ENCODE results near the gene COPS8. TPM values are rescaled to one million over a fixed set of nuclear protein-coding genes. Genes with fewer than 3 reads are reported as not detected.
A peak's percentile ranks its signal among the peaks of the same experiment; 100 is the strongest.

COPS8 gene
- polyA plus RNA-seq, 3 donors = 20.5 to 39.2 (median 36.4) TPM

DNA sequence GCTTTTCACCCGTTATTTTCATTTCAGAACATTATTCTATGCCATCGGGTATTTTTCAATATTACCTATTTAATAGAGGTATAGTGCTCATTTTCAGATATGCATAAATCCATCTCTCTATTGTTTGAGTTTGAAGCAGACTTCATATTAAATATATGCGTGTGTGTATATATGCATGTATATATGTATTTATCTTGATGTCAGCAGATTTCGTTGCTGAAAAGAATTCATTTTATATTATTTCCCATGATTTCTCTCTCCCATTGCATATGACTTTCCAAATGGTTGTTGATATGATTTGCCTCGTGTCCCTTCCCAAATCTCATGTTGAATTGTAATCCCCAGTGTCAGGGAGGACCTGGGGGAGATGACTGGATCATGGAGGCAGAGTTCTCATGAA lies 28.6 kb upstream of the COPS8 start:
- Histone ChIP-seq H3K4me1 (ENCODE audit: control insufficient read depth in 1 of 2, insufficient read depth in 2 of 2, low read length in 2 of 2) (no peaks in the 10 kb centered on the region), H3K4me2 (replicated peaks; ENCODE audit: extremely low read depth, low read length, poor library complexity, severe bottlenecking) (no peak overlapping the region), H4K20me1 (ENCODE audit: insufficient read depth, low read length) (no peaks in the 10 kb centered on the region), H3K27ac (ENCODE audit: low read depth in 1 of 2, low read length in 2 of 2) (no peak overlapping the region), H2AFZ (ENCODE audit: insufficient read depth, low read depth, low read length, poor library complexity, severe bottlenecking) (no peak overlapping the region), H3K36me3 (replicated peaks in 1 of 2; ENCODE audit: control insufficient read depth in 1 of 2, insufficient read depth in 2 of 2, low read length in 2 of 2) (no peaks in the 10 kb centered on the region), H3K27me3 (ENCODE audit: control insufficient read depth in 2 of 2, insufficient read depth in 2 of 2, low read length in 2 of 2) (no peaks in the 10 kb centered on the region), H3K4me3 (replicated peaks in 1 of 3; ENCODE audit: low read depth in 2 of 3, low read length in 3 of 3) (no peak overlapping the region), H3K79me2 (ENCODE audit: insufficient read depth, low read length) (no peaks in the 10 kb centered on the region), H3K9ac (ENCODE audit: insufficient read depth, low read length, poor library complexity, severe bottlenecking) (no peak overlapping the region), H3K9me3 (replicated peaks in 1 of 2; ENCODE audit: control insufficient read depth in 1 of 2, insufficient read depth in 1 of 2, low read length in 2 of 2) (no peaks in the 10 kb centered on the region)
- Mint-ChIP-seq H3K4me1 (no peaks in the 10 kb centered on the region), H3K9me3 (no peaks in the 10 kb centered on the region), H3K27ac (peak overlapping the region in 1 of 7 donors; percentile 42), H3K36me3 (no peaks in the 10 kb centered on the region), H3K27me3 (ENCODE audit: low read depth in 3 of 3) (peaks cover 1 to 5% (median 2%) of the 10 kb centered on the region in 3 donors), H3K4me3 (no peak overlapping the region)
- no CpG with 5 or more reads among the region's 5 CpGs for WGBS (ENCODE audit: insufficient coverage)
- intact Hi-C loops (cut with micrococcal nuclease) = no loop called here
- no peak for DNase-seq
- TF ChIP-seq, protein P1, sequence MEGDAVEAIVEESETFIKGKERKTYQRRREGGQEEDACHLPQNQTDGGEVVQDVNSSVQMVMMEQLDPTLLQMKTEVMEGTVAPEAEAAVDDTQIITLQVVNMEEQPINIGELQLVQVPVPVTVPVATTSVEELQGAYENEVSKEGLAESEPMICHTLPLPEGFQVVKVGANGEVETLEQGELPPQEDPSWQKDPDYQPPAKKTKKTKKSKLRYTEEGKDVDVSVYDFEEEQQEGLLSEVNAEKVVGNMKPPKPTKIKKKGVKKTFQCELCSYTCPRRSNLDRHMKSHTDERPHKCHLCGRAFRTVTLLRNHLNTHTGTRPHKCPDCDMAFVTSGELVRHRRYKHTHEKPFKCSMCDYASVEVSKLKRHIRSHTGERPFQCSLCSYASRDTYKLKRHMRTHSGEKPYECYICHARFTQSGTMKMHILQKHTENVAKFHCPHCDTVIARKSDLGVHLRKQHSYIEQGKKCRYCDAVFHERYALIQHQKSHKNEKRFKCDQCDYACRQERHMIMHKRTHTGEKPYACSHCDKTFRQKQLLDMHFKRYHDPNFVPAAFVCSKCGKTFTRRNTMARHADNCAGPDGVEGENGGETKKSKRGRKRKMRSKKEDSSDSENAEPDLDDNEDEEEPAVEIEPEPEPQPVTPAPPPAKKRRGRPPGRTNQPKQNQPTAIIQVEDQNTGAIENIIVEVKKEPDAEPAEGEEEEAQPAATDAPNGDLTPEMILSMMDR (IDR thresholded peaks at IDR 0.05) = no peak

DNA sequence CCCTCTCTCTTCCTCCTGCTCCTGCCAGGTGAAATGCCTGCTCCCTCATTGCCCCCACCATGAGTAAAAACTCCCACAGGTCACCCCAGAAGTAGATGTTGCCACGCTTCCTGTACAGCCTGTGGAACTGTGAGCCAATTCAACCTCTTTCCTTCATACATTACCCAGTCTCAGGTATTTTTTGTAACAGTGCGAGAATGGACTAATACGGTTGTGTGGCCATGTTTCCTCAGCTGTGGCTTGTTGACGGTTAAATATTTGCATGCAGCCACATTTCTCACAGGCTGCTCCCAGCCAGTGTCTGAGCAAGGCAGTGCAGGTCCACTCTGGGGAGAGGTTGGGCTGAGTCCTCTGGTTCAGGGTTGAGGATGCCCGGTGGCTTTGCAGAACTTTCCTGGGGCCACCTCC lies 27.8 kb upstream of the COPS8 start:
- H4K20me1 ChIP-seq (ENCODE audit: insufficient read depth, low read length) = no peaks in the 10 kb centered on the region
- 93% methylated on average over 5 of the region's 5 CpGs for WGBS (ENCODE audit: insufficient coverage)
- Mint-ChIP-seq H3K9me3 (no peaks in the 10 kb centered on the region), H3K4me1 (no peaks in the 10 kb centered on the region), H3K4me3 (no peak overlapping the region), H3K36me3 (no peaks in the 10 kb centered on the region), H3K27ac (no peak overlapping the region), H3K27me3 (ENCODE audit: low read depth in 3 of 3) (peaks cover 1 to 4% (median 3%) of the 10 kb centered on the region in 3 donors)
- TF ChIP-seq, protein P1 (IDR thresholded peaks at IDR 0.05) = no peak
- H3K4me1 ChIP-seq (ENCODE audit: control insufficient read depth in 1 of 2, insufficient read depth in 2 of 2, low read length in 2 of 2) = no peaks in the 10 kb centered on the region
- no peaks in the 10 kb centered on the region for H3K9me3 ChIP-seq (replicated peaks in 1 of 2; ENCODE audit: control insufficient read depth in 1 of 2, insufficient read depth in 1 of 2, low read length in 2 of 2)
- intact Hi-C loops (cut with micrococcal nuclease) = no loop called here
- no peak overlapping the region for H2AFZ ChIP-seq (ENCODE audit: insufficient read depth, low read depth, low read length, poor library complexity, severe bottlenecking)
- no peaks in the 10 kb centered on the region for H3K27me3 ChIP-seq (ENCODE audit: control insufficient read depth in 2 of 2, insufficient read depth in 2 of 2, low read length in 2 of 2)
- H3K9ac ChIP-seq (ENCODE audit: insufficient read depth, low read length, poor library complexity, severe bottlenecking) = no peak overlapping the region
- H3K27ac ChIP-seq (ENCODE audit: low read depth in 1 of 2, low read length in 2 of 2) = no peak overlapping the region
- H3K36me3 ChIP-seq (replicated peaks in 1 of 2; ENCODE audit: control insufficient read depth in 1 of 2, insufficient read depth in 2 of 2, low read length in 2 of 2) = no peaks in the 10 kb centered on the region
- no peaks in the 10 kb centered on the region for H3K79me2 ChIP-seq (ENCODE audit: insufficient read depth, low read length)
- H3K4me3 ChIP-seq (replicated peaks in 1 of 3; ENCODE audit: low read depth in 2 of 3, low read length in 3 of 3) = no peak overlapping the region
- no peak overlapping the region for H3K4me2 ChIP-seq (replicated peaks; ENCODE audit: extremely low read depth, low read length, poor library complexity, severe bottlenecking)
- DNase-seq = no peak
